T1000 (cell line): ENCODE measurements around the gene SMIM45.
A peak's percentile ranks its signal among the peaks of the same experiment; 100 is the strongest.

ENCODE experiments used
- DNase-seq: peaks from one replicate; lab custom pipeline; 2025; ENCODE audit warnings: mixed read lengths; lab: John Stamatoyannopoulos, UW

Gene SMIM45

DNA sequence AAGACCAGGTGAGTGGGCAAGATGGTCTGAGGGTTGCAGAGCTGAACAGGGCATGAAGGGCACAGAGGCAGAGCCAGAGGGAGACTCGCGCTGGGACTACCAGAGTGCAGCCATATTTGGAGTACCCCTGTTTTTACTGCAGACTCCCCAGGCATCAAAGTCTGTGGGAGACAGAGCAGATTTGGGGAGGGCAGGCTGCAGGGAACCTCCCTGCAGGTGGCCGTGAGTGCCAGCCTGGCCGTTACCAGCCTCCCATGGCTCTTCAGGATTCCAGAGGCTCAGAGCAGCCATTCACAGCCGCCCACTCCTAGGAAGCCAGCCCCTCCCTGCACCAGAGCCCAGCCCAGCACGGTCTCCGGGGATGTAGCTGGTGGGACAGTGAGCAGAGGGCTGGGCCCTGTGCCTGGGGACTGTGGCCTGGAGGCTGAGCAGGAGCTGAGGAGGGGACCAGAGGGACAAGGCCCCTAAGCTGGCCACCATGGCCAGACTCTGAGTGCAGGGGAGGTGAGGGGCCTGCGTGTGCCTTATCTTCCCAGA lies 17.2 kb downstream of the SMIM45 start, which contains the start of gene SEPTIN3:
SEPTIN3 (plus strand) TSS at position 334 of the 537 bp plus-strand sequence. CDS start 2,050 bp downstream, outside the sequence.
- no peak for DNase-seq

DNA sequence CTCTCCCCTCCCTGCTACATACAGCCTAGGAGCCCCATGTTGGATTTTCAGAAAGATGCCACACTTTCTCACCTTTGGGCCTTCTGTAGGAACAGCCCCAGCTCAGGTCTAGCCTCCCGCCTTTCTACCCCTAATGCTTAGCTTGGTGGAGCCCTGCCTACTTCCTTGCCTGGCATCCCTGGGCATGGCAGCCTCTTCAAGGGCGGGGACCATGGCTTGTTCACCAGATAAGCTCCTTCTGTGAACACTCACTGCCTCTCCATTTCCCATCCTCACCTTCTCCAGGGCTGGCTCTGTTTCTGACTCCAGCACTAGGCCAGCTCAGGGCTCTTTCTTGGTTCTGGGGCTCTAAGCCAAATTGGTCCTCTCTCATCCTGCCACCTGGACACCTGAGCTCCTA lies 18.7 kb downstream of the SMIM45 start:
- DNase-seq: no peak

DNA sequence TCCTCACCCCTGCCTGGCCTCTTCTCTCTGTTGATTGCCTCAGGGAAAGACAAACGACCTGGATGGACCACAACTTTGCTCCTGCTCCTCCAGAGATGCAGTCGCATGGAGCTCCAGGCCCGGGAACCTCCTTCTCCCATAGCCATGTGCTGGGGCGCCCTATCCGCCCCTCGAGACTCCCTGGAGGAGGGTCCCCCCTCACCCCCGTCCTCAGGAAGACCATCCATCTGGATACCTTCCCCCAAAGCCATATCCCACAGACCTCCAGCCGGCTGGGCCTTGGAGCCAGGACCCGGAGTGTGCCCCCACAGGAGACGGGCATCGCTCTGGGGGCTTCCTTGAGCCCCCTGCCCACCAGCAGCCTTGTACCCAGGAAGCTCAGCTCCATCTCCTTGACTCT lies 19.5 kb downstream of the SMIM45 start:
- DNase-seq: no peak

DNA sequence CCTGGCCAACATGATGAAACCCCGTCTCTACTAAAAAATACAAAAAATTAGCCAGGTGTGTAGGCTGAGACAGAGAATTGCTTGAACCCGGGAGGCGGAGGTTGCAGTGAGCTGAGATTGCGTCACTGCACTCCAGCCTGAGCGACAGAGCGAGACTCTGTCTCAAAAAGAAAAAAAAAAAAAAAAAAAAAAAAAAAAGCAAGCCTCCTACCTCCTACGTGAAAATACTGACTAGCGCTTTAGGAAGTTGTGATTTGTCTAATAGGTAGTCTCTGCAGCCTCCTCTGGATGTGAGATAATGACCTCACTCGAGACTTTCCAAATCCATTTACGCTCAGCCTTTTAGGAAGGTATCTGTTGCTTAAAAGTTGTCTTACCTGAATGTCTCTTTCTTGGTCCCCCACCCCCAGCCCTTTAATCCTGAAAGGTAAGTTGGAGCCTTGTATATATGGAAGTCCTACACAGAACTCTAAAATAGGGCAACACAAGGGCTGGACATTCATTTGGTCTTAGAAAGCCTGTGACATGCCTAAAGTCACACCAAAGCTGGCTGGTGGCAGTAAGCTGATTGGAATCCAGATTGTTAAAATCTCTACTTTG lies 22.8 kb downstream of the SMIM45 start:
- DNase-seq: no peak

DNA sequence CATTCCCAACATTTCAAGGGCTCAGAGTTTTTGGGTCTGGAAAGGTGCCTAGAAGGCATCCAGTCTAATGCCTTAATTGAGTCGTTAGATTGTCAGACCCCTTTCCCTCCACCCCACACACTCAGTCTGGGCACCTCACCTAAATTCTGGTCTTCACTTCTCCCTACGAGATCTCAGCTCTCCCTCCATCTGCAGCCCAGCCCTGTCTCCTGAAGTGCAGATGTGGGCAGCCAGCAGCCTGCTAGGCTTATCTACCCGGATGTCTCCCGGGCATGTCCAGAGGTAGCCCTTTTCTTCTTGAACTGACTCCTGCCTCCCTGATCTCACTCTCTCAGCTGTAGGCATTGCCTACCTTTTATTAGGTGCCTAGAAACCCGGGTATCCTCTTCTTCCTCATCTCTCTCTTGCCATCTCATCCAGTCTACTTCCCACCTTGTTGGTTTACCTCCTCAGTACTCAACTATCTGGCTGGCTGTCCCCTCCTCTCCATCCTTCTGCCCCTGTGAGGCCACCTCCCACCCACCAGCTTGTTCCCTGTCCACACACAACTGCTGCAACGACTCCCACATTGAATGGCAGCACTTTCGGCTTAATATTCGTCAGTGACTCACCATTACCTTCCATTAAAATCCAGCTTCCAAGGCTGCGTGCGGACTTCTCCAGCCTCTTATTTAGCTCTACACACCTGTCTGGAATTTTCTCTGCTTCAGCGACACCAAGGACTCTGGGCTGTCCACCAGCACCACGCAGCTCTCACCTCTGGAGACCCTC lies 23.5 kb downstream of the SMIM45 start:
- DNase-seq: no peak

DNA sequence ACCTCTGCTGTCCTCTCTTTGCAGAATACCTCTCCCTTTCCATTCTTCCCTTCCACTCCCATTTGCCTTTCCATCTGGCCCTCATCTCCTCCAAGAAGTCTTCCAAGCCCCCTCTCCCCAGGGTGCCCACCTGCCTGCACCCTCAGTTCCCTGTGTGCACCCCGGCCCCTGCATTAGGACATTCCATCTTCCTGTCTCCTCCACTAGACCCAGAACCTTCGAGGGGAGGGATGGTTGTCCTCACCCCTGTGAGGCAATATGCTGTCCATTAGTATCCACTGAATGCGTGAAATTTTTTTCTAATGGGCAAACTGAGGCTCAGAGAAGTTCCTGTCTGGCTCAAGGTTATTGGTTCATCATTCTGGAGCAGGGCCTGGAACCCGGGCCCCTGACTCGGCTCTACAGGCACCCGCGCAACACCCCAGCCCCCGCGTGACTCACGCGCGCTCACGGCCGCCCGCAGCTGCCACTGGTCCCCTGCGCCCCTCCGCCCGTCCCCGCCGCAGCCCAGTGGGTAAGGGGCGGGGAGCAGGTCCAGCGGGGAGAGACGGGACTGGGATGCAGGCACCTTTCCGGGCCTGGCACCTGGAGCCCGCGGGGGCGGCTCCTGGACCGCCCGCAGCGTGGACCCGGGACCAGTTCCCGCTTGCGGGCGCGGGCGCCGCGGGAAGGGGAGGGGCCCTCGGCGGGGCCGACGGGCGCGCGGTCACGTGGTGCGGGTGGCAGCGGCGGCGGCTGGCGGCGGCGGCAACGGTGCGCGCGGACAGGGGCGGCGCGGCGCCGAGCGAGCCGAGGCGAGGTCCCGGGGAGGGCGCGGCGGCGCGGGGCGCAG lies 24.3 kb downstream of the SMIM45 start:
- peak; percentile 3 for DNase-seq

DNA sequence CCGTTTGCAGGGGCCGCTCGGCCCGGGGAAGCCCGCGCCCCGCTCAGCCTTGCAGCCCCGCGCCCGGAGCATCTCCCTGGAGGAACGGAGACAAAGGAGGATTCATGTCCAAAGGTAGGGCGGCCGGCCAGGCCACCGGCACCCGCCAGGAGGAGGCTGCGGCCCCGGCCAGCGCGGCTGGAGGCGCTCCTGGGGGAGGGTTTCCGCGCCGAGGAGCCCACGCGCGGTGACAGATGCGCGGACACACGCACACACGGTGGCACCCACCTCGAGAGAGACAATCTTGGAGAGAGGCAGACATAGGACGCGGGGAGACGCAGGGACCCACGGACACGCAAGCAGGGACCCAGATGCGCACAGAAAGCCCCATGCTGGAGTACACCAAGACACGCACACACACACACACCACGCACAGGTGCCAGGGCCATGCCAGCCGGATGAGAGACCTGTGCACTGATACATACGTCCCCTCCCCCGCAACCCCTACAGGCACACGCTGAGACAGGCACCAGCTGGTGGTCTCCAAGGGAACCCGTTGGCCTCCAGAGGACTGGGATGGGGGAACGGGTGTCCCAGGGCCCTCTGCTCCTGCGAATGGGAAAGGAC lies 25.1 kb downstream of the SMIM45 start:
- DNase-seq: no peak

DNA sequence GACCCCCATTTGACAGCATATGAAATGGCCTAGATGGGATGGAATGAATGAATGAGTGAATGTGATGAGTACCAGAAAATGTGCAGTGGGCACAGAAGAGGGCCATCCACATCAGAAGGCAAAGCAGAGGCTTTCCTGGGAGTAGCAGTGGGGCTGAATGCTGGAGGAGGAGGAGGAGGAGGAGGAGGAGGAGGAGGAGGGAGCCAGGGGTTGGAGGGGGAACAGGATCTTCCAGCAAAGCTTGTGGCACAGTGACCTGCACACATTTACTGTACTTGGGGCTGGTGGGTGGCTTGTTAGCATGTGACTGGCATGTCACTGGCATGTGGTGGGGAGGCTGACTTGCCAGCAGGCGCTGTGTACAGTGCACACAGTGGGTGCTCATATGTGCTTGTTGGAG lies 26.8 kb downstream of the SMIM45 start:
- DNase-seq: no peak

DNA sequence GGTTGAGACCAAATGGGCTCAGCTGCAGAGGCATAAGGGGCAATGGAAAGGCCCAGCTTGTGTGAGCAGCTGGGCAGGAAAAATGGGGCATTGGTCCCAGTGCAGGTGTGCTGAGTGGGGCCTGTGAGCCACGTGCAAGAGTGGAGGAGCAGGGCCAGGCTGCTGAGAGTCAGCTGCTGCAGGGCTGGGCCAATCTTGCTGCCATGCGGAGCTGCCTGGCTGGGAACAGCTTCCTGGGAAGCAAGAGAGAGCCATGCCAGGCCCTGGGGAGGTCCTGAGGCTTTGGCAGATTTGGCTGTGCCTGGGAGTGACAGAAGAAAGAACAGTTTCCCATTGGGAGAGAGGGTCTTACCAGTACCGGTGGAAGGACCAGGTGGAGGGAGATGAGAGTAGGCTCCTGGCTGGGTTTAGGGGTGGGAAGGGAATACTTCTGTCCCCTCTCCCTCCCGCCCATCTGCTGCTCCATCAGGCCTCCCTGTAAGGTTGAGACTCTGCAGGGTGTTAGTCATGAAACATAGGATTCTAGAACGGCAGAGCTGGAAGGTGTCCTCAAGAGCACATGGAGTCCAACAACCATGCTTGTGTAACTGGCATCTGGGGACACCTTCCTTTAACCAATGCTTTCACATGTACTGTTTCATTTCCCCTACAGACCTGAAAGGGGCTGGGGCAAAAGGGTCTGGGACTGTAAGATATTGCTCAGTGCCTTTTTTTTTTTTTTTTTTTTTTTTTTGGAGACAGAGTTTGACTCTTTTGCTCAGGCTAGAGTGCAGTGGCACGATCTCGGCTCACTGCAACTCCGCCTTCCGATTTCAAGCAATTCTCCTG lies 27.7 kb downstream of the SMIM45 start:
- DNase-seq: no peak

DNA sequence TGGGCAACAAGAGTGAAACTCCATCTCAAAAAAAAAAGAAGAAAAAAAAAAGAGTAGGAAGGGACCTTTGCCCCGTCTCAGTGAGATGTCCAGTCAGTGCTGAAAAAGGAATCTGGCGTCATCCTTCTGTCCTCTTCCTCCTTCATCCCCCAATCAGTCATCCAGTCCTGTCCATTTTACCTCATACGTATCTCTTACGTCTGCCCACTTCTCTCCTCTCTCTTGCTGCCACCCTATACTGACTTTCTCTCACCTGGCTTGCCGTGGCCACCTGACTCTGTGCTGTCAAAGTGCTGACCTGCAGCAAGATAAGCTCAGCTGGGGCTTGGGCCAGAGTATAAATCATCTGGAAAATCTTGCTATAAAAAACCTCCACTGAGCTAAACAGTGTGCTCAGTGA lies 30.9 kb downstream of the SMIM45 start:
- DNase-seq: no peak

DNA sequence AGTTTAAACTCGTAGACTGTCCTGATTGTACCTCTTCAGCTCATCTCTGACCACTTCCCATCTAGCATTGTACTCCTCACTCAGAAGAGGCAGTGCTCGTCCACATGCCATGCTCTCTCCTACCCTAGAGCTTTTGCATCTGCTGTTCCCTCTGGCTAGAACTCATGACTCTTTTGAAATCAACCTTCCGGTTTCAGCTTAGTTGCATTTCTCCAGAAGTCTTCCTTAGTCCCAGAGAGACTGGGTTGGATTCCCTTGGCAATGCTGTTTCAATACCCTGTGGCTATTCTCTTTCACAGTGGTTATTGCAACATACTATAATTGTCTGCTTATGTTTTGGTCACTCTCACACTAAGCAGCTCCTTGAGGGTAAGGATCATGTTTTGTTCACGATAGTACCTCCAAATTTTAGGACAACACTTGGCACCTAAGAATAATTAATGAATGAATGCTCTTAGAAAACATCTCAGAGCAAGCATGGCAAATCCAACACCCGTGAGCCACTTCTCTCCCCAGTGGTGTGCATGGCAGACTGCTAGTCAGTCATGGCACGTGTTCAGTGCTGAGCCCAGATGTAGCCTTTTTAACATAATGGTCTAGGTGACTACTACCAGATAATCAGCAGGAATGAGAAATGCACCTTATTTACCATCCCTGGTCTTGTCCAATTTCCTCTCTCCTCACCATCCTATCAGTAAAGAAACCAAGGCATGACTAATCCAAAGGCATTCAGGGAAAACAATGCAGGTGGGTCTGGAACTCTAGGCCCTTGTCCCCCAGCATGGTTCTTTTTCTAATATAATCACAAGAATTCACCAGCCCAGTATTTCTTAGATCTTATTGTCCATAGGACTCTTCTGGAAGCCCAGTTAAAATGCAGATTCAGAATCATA lies 31.8 kb downstream of the SMIM45 start:
- DNase-seq: no peak

DNA sequence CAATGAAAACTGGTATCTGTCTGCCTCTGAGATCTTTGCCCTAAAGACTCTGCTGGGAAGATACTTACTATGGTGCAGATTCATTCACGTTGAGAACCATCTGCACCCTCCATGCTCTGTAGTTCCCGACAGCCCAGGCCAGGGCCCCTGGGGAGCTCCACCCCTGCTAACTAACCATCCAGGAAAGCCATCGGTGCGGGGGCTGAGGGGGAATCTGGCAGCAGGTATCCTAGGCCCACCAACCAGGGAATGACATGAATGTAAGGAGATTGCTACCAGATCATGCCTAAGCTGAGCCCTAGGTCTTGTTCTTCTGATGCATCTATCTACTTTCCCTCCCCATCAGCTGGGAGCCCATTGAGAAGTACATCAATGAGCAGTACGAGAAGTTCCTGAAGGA lies 35.3 kb downstream of the SMIM45 start:
- DNase-seq: no peak

DNA sequence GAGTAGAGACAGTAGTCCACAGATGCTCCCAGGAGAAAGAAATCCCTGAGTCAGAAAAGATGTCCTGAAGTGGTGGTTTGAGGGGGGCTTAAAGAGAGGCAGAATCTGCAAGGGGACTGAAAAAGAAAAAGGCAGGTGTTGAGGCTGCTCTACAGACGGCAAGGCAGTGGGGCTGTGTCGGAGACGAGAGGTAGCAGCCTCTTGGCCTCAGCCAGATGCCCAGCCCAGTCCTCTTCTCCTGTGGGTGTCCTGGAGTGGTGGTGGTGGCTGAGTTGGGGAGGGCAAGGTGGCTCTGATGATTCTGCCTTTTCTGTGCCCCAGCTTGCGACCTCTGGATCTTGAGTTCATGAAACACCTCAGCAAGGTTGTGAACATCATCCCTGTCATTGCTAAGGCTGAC lies 37.3 kb downstream of the SMIM45 start:
- no peak for DNase-seq

DNA sequence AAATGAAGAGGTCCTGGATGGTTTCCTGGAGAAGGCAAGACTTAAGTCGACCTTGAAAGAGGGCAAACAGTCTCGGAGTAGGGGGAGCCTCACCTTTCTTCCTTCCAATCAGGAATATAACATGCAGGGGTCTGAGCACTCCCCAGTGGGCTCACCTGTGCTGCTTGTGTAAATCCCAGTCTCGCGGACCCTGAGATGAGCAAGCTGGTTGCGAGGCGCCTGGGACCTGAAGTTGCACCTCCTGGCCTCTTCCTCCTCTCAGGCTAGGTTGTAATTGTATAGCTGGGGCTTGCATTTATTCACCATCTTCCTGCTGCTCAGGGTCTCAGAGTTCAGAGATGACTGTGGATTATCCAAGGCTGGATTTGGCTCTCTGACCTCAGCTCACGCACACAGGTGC lies 39.2 kb downstream of the SMIM45 start:
- DNase-seq: no peak

DNA sequence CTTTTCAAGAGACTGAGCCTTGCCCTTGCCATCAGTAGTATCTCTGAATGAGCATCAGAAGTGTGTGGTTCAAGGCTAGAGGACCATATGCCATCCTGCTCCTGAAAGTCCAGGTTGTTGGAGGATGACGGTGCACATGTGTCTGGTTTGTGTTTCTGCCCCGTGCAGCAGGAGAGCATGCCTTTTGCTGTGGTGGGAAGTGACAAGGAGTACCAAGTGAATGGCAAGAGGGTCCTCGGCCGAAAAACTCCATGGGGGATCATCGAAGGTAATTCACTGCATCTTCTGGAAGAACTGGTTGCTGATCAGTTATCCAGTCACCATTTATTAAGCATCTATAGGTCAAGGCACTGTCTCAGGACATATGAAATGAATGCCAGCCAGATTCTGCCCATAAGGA lies 40.5 kb downstream of the SMIM45 start:
- DNase-seq: no peak

DNA sequence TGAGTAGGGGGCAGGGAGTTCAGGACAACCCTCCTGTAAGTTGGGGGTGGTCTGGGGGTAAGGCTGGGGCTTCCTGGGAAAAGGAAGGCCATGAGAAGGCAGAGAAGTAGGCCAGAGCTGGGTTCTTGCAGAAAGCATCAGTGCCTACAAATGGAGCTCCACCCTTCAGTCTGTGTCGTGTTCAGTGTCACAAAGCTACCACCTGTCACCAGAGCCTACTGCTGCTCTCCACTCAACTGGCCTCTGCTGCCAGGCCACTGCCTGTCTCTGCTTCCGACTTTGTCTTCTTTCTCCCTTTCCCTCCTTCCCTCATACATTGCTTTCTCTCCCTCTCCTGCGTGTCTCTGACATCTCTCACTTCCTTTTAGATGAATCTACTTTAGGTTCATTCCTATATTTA lies 43.3 kb downstream of the SMIM45 start:
- no peak for DNase-seq

DNA sequence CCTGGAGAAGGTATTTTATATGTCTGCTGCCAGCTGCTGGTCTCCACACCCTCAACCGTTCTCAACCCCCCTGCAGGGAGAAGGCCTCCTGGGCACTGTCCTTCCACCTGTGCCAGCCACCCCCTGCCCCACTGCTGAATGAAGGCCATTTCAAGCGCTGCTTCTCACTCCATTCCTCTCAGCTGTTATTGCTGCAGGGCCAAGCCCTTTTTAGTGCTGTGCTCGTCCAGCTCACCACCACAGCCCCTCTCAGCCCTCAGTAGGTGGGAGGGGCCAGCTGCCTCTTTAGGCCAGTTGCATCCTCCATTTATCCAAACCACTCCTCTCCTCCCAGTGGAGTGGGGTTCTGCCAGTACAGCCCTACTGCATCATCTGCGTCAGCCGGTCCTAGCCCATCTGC lies 44.9 kb downstream of the SMIM45 start:
- DNase-seq: no peak

DNA sequence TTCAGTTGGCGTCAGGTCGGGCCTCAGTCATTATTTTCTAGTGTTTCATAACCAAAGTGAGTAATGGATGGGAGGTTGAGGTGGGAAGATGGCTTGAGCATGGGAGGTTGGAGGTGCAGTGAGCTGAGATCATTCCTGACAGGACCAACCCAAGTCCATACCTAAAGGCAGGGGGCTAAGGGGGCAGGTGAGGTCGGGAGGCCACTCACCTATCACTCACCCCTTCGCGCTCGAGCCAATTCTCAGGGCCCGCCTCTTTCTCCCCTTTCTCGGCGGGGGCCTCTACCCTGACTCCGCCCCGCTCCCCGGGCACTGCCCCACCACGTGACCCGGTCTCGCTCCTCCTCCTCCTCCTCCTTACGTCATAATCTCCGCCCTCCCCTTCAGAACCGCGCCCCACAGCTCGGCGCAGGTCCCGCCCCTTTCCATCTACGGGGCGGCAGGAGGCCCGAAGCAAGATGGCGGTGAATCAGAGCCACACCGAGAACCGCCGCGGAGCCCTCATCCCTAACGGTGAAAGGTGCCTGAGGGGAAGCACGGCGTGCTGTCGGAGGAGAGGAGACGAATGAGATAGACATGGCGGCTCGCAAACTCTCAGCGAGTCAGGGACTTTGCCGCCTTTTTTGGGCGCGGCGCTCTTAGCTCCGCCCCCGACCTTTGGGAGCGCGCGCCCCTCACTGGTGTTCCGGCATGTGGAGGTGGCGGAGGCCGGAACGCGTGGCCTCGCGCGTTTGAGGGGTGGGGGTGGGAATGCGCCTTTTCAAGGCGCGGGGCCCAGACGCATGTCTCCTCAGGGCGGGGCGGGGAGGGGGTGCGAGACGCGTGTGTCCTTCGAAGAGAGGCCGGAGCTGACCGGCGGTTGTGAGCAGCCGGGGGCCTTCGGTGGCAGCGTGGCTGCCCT lies 46.7 kb downstream of the SMIM45 start, which contains the start of gene WBP2NL:
WBP2NL (plus strand) TSS at position 428 of the 901 bp plus-strand sequence; CDS start at position 459, 31 bp downstream.
- peak; percentile 81 for DNase-seq

DNA sequence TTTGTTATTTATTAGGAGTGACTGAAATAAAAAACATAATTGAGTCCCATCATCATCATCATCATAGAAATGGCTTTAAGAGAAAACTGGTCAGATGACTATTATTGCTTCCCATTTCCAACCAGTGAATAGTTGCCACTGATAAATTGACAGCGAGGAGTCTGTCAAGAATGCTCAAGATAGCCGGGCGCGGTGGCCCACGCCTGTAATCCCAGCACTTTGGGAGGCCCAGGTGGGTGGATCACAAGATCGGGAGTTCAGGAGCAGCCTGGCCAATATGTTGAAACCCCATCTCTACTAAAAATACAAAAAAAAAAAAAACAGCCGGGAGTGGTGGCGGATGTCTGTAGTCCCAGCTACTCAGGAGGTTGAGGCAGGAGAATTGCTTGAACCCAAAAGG lies 48.5 kb downstream of the SMIM45 start:
- no peak for DNase-seq
